HEK293 (cell line): ENCODE measurements around the gene DNAJB1.

Experiments
- ATF2 ChIP-seq: fragments of 450-650 bp; formaldehyde crosslinking; IDR thresholded peaks from 2 replicates; pipeline ENCODE4 v1.5.1; 2016; ENCODE audit warnings: missing biosample characterization, missing genetic modification characterization, low read depth
- BCL11A ChIP-seq: fragments of 450-650 bp; formaldehyde crosslinking; IDR thresholded peaks from 2 replicates; pipeline ENCODE4 v1.5.1; 2016; ENCODE audit warnings: low read depth, missing biosample characterization, missing genetic modification characterization
- HOXC10 ChIP-seq: sonication (generic); formaldehyde crosslinking; IDR thresholded peaks from 2 replicates; pipeline ENCODE4 v1.8.1; 2023; ENCODE audit warnings: mild to moderate bottlenecking, missing genetic modification reagents
- KLF1 ChIP-seq: fragments of 450-650 bp; formaldehyde crosslinking; IDR thresholded peaks from 2 replicates; pipeline ENCODE4 v1.5.1; 2016; ENCODE audit warnings: missing biosample characterization, missing genetic modification characterization
- KLF10 ChIP-seq: fragments of 450-650 bp; IDR thresholded peaks from 2 replicates; pipeline ENCODE4 v1.5.1; 2018; ENCODE audit warnings: missing biosample characterization, mild to moderate bottlenecking, missing genetic modification characterization
- KLF7 ChIP-seq: fragments of 450-650 bp; formaldehyde crosslinking; IDR thresholded peaks from 2 replicates; pipeline ENCODE4 v1.5.1; 2016; ENCODE audit warnings: missing biosample characterization, missing genetic modification characterization, borderline replicate concordance
- MEIS1 ChIP-seq: sonication (generic); formaldehyde crosslinking; IDR thresholded peaks from 2 replicates; pipeline ENCODE4 v1.8.1; 2022; ENCODE audit warnings: missing genetic modification reagents, mild to moderate bottlenecking, borderline replicate concordance
- MZF1 ChIP-seq: fragments of 450-650 bp; formaldehyde crosslinking; IDR thresholded peaks from 2 replicates; pipeline ENCODE4 v1.5.1; 2017; ENCODE audit warnings: missing biosample characterization, missing genetic modification characterization, borderline replicate concordance
- OSR2 ChIP-seq: fragments of 450-650 bp; formaldehyde crosslinking; IDR thresholded peaks from 2 replicates; pipeline ENCODE4 v1.5.1; 2016; ENCODE audit warnings: missing biosample characterization, missing genetic modification characterization
- PRDM4 ChIP-seq: fragments of 450-650 bp; formaldehyde crosslinking; IDR thresholded peaks from 2 replicates; pipeline ENCODE4 v1.5.1; 2017; ENCODE audit warnings: missing biosample characterization, missing genetic modification characterization
- ZBTB11 ChIP-seq: fragments of 450-650 bp; formaldehyde crosslinking; conservative IDR thresholded peaks from 2 replicates; pipeline ENCODE4 v1.5.1; 2016; ENCODE audit warnings: low read depth, missing biosample characterization, missing genetic modification characterization
- ZBTB7A ChIP-seq: fragments of 450-650 bp; formaldehyde crosslinking; IDR thresholded peaks from 2 replicates; pipeline ENCODE4 v1.5.1; 2016; ENCODE audit warnings: low read depth, missing biosample characterization, missing genetic modification characterization
- ZEB2 ChIP-seq: fragments of 450-650 bp; formaldehyde crosslinking; IDR thresholded peaks from 2 replicates; pipeline ENCODE4 v1.5.1; 2016; ENCODE audit warnings: missing biosample characterization, missing genetic modification characterization
- ZNF133 ChIP-seq: fragments of 450-650 bp; formaldehyde crosslinking; IDR thresholded peaks from 2 replicates; pipeline ENCODE4 v1.5.1; 2016; ENCODE audit warnings: missing biosample characterization, missing genetic modification characterization
- ZNF138 ChIP-seq: fragments of 450-650 bp; formaldehyde crosslinking; IDR thresholded peaks from 2 replicates; pipeline ENCODE4 v1.5.1; 2016; ENCODE audit warnings: missing biosample characterization, missing genetic modification characterization, borderline replicate concordance
- ZNF155 ChIP-seq: fragments of 450-650 bp; formaldehyde crosslinking; IDR thresholded peaks from 2 replicates; pipeline ENCODE4 v1.5.1; 2016; ENCODE audit warnings: missing biosample characterization, missing genetic modification characterization
- ZNF19 ChIP-seq: fragments of 450-650 bp; formaldehyde crosslinking; IDR thresholded peaks from 2 replicates; pipeline ENCODE4; 2016; ENCODE audit warnings: missing biosample characterization, missing genetic modification characterization, low read depth
- ZNF2 ChIP-seq: fragments of 450-650 bp; formaldehyde crosslinking; IDR thresholded peaks from 2 replicates; pipeline ENCODE4 v1.5.1; 2016; ENCODE audit warnings: missing biosample characterization, missing genetic modification characterization
- ZNF214 ChIP-seq: fragments of 450-650 bp; formaldehyde crosslinking; IDR thresholded peaks from 2 replicates; pipeline ENCODE4 v1.5.1; 2017; ENCODE audit warnings: missing biosample characterization, mild to moderate bottlenecking, missing genetic modification characterization, borderline replicate concordance
- ZNF221 ChIP-seq: fragments of 450-650 bp; formaldehyde crosslinking; IDR thresholded peaks from 2 replicates; pipeline ENCODE4 v1.5.1; 2017; ENCODE audit warnings: missing biosample characterization, missing genetic modification characterization, borderline replicate concordance
- ZNF266 ChIP-seq: fragments of 450-650 bp; formaldehyde crosslinking; IDR thresholded peaks from 2 replicates; pipeline ENCODE4 v1.5.1; 2016; ENCODE audit warnings: missing biosample characterization, missing genetic modification characterization, low read depth
- ZNF335 ChIP-seq: fragments of 450-650 bp; formaldehyde crosslinking; conservative IDR thresholded peaks from 2 replicates; pipeline ENCODE4 v1.5.1; 2016; ENCODE audit warnings: missing biosample characterization, missing genetic modification characterization
- ZNF391 ChIP-seq: fragments of 450-650 bp; formaldehyde crosslinking; IDR thresholded peaks from 2 replicates; pipeline ENCODE4 v1.5.1; 2016; ENCODE audit warnings: low read depth, missing biosample characterization, missing genetic modification characterization, borderline replicate concordance
- ZNF398 ChIP-seq: fragments of 450-650 bp; formaldehyde crosslinking; IDR thresholded peaks from 2 replicates; pipeline ENCODE4 v1.5.1; 2017; ENCODE audit warnings: missing biosample characterization, missing genetic modification characterization
- ZNF404 ChIP-seq: fragments of 450-650 bp; formaldehyde crosslinking; IDR thresholded peaks from 2 replicates; pipeline ENCODE4 v1.5.1; 2017; ENCODE audit warnings: missing biosample characterization, missing genetic modification characterization
- ZNF433 ChIP-seq: fragments of 450-650 bp; formaldehyde crosslinking; IDR thresholded peaks from 2 replicates; pipeline ENCODE4 v1.5.1; 2016; ENCODE audit warnings: missing biosample characterization, missing genetic modification characterization, low read depth
- ZNF514 ChIP-seq: fragments of 450-650 bp; formaldehyde crosslinking; IDR thresholded peaks from 2 replicates; pipeline ENCODE4 v1.5.1; 2016; ENCODE audit warnings: missing biosample characterization, missing genetic modification characterization
- ZNF645 ChIP-seq: fragments of 450-650 bp; formaldehyde crosslinking; IDR thresholded peaks from 2 replicates; pipeline ENCODE4; 2016; ENCODE audit warnings: missing biosample characterization, missing genetic modification characterization
- ZNF701 ChIP-seq: fragments of 450-650 bp; formaldehyde crosslinking; IDR thresholded peaks from 2 replicates; pipeline ENCODE4 v1.5.1; 2016; ENCODE audit warnings: missing biosample characterization, missing genetic modification characterization
- ZNF768 ChIP-seq: fragments of 450-650 bp; formaldehyde crosslinking; IDR thresholded peaks from 2 replicates; pipeline ENCODE4 v1.5.1; 2018; ENCODE audit warnings: missing biosample characterization, mild to moderate bottlenecking, missing genetic modification characterization
- ZNF837 ChIP-seq: fragments of 450-650 bp; formaldehyde crosslinking; IDR thresholded peaks from 2 replicates; pipeline ENCODE4 v1.5.1; 2016; ENCODE audit warnings: missing biosample characterization, missing genetic modification characterization
- ZSCAN16 ChIP-seq: fragments of 450-650 bp; formaldehyde crosslinking; IDR thresholded peaks from 2 replicates; pipeline ENCODE4 v1.5.1; 2016; ENCODE audit warnings: missing biosample characterization, missing genetic modification characterization

DNAJB1 gene

GRCh38 chr19:14556662-14557188 is 38.5 kb upstream of the DNAJB1 start (continued):
- TF ChIP-seq ZNF221 (tag by site-specific recombination) (no peak), ZNF404 (tag by site-specific recombination) (0 out of 2 replicates have a peak, but pooled peaks have one; percentile 17), OSR2 (tag by site-specific recombination) (0 out of 2 replicates have a peak, but pooled peaks have one; percentile 10), ZBTB7A (tag by site-specific recombination) (no peak), ZNF214 (no peak), ZNF133 (tag by site-specific recombination) (no peak), KLF7 (tag by site-specific recombination) (peak; percentile 47; the same call in 1 of the 2 replicates), ZNF19 (tag by site-specific recombination) (no peak), ATF2 (tag by site-specific recombination) (no peak), ZNF155 (tag by site-specific recombination) (no peak), ZNF266 (tag by site-specific recombination) (peak; percentile 66), BCL11A (tag by site-specific recombination) (no peak), ZNF433 (tag by site-specific recombination) (no peak), ZBTB11 (tag by site-specific recombination) (peak; percentile 76), HOXC10 (CRISPR knock-in tag) (no peak), KLF10 (tag by site-specific recombination) (no peak), PRDM4 (no peak), ZNF398 (tag by site-specific recombination) (no peak), ZNF514 (tag by site-specific recombination) (no peak), ZNF335 (tag by site-specific recombination) (no peak), ZNF837 (no peak), ZNF391 (no peak), KLF1 (tag by site-specific recombination) (no peak), ZNF138 (tag by site-specific recombination) (peak; percentile 60; the same call in 1 of the 2 replicates), ZSCAN16 (tag by site-specific recombination) (no peak), ZNF768 (tag by site-specific recombination) (no peak), MEIS1 (CRISPR knock-in tag) (no peak), ZNF645 (no peak), ZEB2 (peak; percentile 74), ZNF701 (tag by site-specific recombination) (no peak), MZF1 (no peak), ZNF2 (tag by site-specific recombination) (peak; percentile 47; the same call in 1 of the 2 replicates)
